GM19099 (cell line): ENCODE measurements around the gene DSP.

Source experiments
- POLR2A ChIP-seq: IDR thresholded peaks from 3 replicates; pipeline ENCODE4 v1.6.1; 2011; ENCODE audit warnings: low read depth; ENCODE audit not compliant: insufficient read length; ENCODE audit errors: extremely low read depth

The DSP gene

GRCh38 chr6:7541175-7542064 is at the start of gene DSP:
DSP (plus strand) TSS chr6:7541671; CDS start chr6:7541916, 245 bp downstream.
- no peak for TF ChIP-seq POLR2A

- TF ChIP-seq POLR2A: no peak
Observed at GRCh38 chr6:7493866-7494265, 47.6 kb upstream of the DSP start.

GRCh38 chr6:7494638-7495037 is 46.8 kb upstream of the DSP start:
- TF ChIP-seq POLR2A: no peak

- no peak for TF ChIP-seq POLR2A
Observed at GRCh38 chr6:7496266-7496875, 45.1 kb upstream of the DSP start.

GRCh38 chr6:7500752-7501282 is 40.7 kb upstream of the DSP start:
- TF ChIP-seq POLR2A: no peak

- no peak for TF ChIP-seq POLR2A
Observed at GRCh38 chr6:7502743-7503142, 38.7 kb upstream of the DSP start.

- TF ChIP-seq POLR2A: no peak
Observed at GRCh38 chr6:7504041-7504440, 37.4 kb upstream of the DSP start.

- TF ChIP-seq POLR2A: no peak
Observed at GRCh38 chr6:7505189-7505699, 36.2 kb upstream of the DSP start.

GRCh38 chr6:7507600-7507999 is 33.9 kb upstream of the DSP start:
- no peak for TF ChIP-seq POLR2A

GRCh38 chr6:7512320-7512719 is 29.2 kb upstream of the DSP start:
- no peak for TF ChIP-seq POLR2A

- TF ChIP-seq POLR2A: no peak
Observed at GRCh38 chr6:7513529-7513928, 27.9 kb upstream of the DSP start.

- no peak for TF ChIP-seq POLR2A
Observed at GRCh38 chr6:7515363-7515762, 26.1 kb upstream of the DSP start.

- TF ChIP-seq POLR2A: no peak
Observed at GRCh38 chr6:7518877-7519276, 22.6 kb upstream of the DSP start.

- no peak for TF ChIP-seq POLR2A
Observed at GRCh38 chr6:7522873-7523272, 18.6 kb upstream of the DSP start.

GRCh38 chr6:7523922-7524321 is 17.5 kb upstream of the DSP start:
- no peak for TF ChIP-seq POLR2A

GRCh38 chr6:7526755-7527154 is 14.7 kb upstream of the DSP start:
- no peak for TF ChIP-seq POLR2A
